Central memory CD8-positive, alpha-beta T cell (primary cell): Measurements from ENCODE around the gene TRAPPC2L.

ENCODE experiments used
- ATAC-seq: fragments of 150-1000 bp; cut with Tn5 transposase; replicated peaks from 2 replicates; pipeline ENCODE4 v1.10.0; 2022; ENCODE audit warnings: mild to moderate bottlenecking, moderate FRiP score, moderate number of reproducible peaks; ENCODE audit not compliant: poor library complexity, severe bottlenecking; ENCODE audit errors: extremely low read depth
- DNase-seq, 2 donors: peaks; one replicate each; pipeline ENCODE4 v3.0.0; 2021; ENCODE audit warnings: low spot score in 2 of 2
- H3K27ac Mint-ChIP-seq: one replicate; pipeline ENCODE4 v1.8.0; 2022; ENCODE audit warnings: low read depth, mild to moderate bottlenecking, moderate library complexity, mixed read lengths
- H3K27me3 Mint-ChIP-seq: one replicate; pipeline ENCODE4 v1.8.0; 2022; ENCODE audit warnings: mixed read lengths
- H3K36me3 Mint-ChIP-seq: one replicate; pipeline ENCODE4 v1.8.0; 2022; ENCODE audit warnings: mild to moderate bottlenecking, moderate library complexity, mixed read lengths; ENCODE audit not compliant: insufficient read depth
- H3K4me1 Mint-ChIP-seq: one replicate; pipeline ENCODE4 v1.8.0; 2022; ENCODE audit warnings: mixed read lengths
- H3K4me3 Mint-ChIP-seq: one replicate; pipeline ENCODE4 v1.8.0; 2022; ENCODE audit warnings: mild to moderate bottlenecking, moderate library complexity, mixed read lengths
- H3K9me3 Mint-ChIP-seq: one replicate; pipeline ENCODE4 v1.8.0; 2022; ENCODE audit warnings: mixed read lengths

Gene TRAPPC2L

GRCh38 chr16:88847654-88848053, 9.3 kb upstream of the TRAPPC2L start:
- DNase-seq (no peak), ATAC-seq (no peak)
- H3K27ac Mint-ChIP-seq = no peak overlapping the region
- peaks cover 8% of the 10 kb centered on the region for H3K4me1 Mint-ChIP-seq
- H3K27me3 Mint-ChIP-seq = no peaks in the 10 kb centered on the region
- H3K4me3 Mint-ChIP-seq = no peak overlapping the region
- peaks cover 6% of the 10 kb centered on the region for H3K36me3 Mint-ChIP-seq
- no peaks in the 10 kb centered on the region for H3K9me3 Mint-ChIP-seq

- H3K27ac Mint-ChIP-seq = no peak overlapping the region
- no peak overlapping the region for H3K4me3 Mint-ChIP-seq
- H3K4me1 Mint-ChIP-seq = peaks cover 9% of the 10 kb centered on the region
- no peaks in the 10 kb centered on the region for H3K27me3 Mint-ChIP-seq
- no peaks in the 10 kb centered on the region for H3K9me3 Mint-ChIP-seq
- DNase-seq = no peak
- peaks cover 6% of the 10 kb centered on the region for H3K36me3 Mint-ChIP-seq
- no peak for ATAC-seq
These were observed 8.4 kb upstream of the TRAPPC2L start for GRCh38 chr16:88848557-88848956.

DNA sequence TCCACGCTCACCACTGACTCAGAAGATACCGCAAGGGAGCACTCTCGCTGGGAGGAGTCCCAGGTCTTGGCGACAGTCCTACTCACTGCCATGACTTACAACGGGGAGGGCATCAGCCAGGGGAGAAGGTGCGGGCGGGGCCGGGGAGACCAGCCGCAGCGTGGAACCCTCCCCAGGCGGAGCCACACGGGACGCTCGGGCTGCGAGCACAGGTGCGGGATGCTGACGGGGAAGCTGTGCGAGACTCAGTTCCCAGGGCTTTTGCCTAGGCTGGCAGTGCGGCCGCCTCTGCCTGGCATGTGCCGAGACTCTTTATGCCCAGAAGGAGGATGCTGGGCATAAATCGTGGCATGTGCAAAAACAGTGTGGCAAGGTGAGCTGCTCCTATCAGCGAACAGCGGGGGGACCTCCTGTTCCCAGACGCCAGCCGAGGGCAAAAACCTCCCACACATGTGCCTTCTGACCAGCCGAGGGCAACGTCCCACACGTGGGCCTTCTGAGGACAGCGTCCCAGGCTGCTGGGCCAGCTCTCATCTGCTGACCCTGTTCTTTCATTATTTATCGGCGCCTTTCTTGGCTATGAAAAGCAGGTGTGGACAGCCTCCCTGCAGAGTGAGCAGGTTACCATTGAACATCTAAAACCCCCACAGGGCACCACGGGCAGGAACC, 6.3 kb upstream of the TRAPPC2L start:
- Mint-ChIP-seq H3K4me3 (no peak overlapping the region), H3K27ac (no peak overlapping the region)

DNA sequence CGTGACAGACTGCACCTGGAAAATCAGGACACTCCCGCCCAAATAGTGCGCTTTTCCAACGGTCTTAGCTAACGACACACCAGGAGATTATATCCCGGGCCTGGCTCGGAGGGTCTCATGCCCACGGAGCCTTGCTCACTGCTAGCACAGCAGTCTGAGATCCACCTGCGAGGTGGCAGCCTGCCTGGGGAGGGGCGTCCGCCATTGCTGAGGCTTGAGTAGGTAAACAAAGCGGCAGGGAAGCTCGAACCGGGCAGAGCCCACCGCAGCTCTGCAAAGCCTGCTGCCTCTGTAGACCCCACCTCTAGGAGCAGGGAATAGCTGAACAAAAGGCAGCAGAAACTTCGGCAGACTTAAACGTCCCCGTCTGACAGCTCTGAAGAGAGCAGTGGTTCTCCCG, 5.3 kb upstream of the TRAPPC2L start:
- H3K9me3 Mint-ChIP-seq = no peaks in the 10 kb centered on the region
- no peak overlapping the region for H3K4me3 Mint-ChIP-seq
- peaks cover 16% of the 10 kb centered on the region for H3K4me1 Mint-ChIP-seq
- peaks cover 9% of the 10 kb centered on the region for H3K36me3 Mint-ChIP-seq
- ATAC-seq (no peak), DNase-seq (no peak)
- H3K27me3 Mint-ChIP-seq = no peaks in the 10 kb centered on the region
- H3K27ac Mint-ChIP-seq = no peak overlapping the region

More for the DNA sequence above, 6.3 kb upstream of the TRAPPC2L start:
- Mint-ChIP-seq H3K36me3 (peaks cover 8% of the 10 kb centered on the region), H3K27me3 (no peaks in the 10 kb centered on the region), H3K4me1 (peaks cover 16% of the 10 kb centered on the region), H3K9me3 (no peaks in the 10 kb centered on the region)
- ATAC-seq (no peak), DNase-seq (no peak)

- DNase-seq (no peak), ATAC-seq (no peak)
- H3K27ac Mint-ChIP-seq = no peak overlapping the region
- peaks cover 19% of the 10 kb centered on the region for H3K36me3 Mint-ChIP-seq
- H3K27me3 Mint-ChIP-seq = no peaks in the 10 kb centered on the region
- H3K9me3 Mint-ChIP-seq = no peaks in the 10 kb centered on the region
- peaks cover 27% of the 10 kb centered on the region for H3K4me1 Mint-ChIP-seq
- H3K4me3 Mint-ChIP-seq = no peak overlapping the region
These were observed 3.5 kb upstream of the TRAPPC2L start for GRCh38 chr16:88853325-88853941.

- peak overlapping the region; percentile 99 for H3K4me3 Mint-ChIP-seq
- peak in 1 of 2 donors; percentile 18 for DNase-seq
- H3K36me3 Mint-ChIP-seq = peaks cover 19% of the 10 kb centered on the region
- peak; percentile 13 for ATAC-seq
- no peaks in the 10 kb centered on the region for H3K27me3 Mint-ChIP-seq
- peaks cover 30% of the 10 kb centered on the region for H3K4me1 Mint-ChIP-seq
- H3K27ac Mint-ChIP-seq = no peak overlapping the region
- H3K9me3 Mint-ChIP-seq = no peaks in the 10 kb centered on the region
These were observed 2.4 kb upstream of the TRAPPC2L start for GRCh38 chr16:88854306-88855111.

DNA sequence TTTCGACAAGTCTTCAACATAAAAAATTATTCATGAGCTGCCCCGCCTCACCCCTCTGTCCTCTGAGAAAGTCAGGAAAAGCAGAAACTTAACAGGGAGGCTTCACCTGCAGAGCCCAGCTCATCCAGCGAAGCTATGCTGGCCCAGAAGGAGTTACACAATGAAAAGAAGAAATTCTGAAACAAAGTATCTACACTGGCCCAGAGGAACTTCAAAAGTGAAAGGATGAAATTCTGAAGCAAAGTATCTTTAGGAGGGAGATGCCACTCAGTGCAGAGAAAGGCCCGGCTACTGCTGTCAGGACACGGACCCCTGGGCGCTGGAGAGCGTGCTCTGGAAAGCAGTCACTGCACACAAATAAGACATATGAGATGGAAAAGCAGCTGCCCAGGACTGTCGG, 1.8 kb upstream of the TRAPPC2L start:
- DNase-seq (no peak), ATAC-seq (no peak)
- Mint-ChIP-seq H3K27ac (peak overlapping the region; percentile 66), H3K36me3 (peaks cover 19% of the 10 kb centered on the region), H3K27me3 (no peaks in the 10 kb centered on the region), H3K4me3 (peak overlapping the region; percentile 99), H3K4me1 (peaks cover 30% of the 10 kb centered on the region), H3K9me3 (no peaks in the 10 kb centered on the region)

GRCh38 chr16:88855736-88856121, 1.2 kb upstream of the TRAPPC2L start:
- ATAC-seq (no peak), DNase-seq (no peak)
- peak overlapping the region; percentile 99 for H3K4me3 Mint-ChIP-seq
- peaks cover 30% of the 10 kb centered on the region for H3K4me1 Mint-ChIP-seq
- no peaks in the 10 kb centered on the region for H3K27me3 Mint-ChIP-seq
- H3K36me3 Mint-ChIP-seq = peaks cover 21% of the 10 kb centered on the region
- H3K9me3 Mint-ChIP-seq = no peaks in the 10 kb centered on the region
- H3K27ac Mint-ChIP-seq = peak overlapping the region; percentile 66

GRCh38 chr16:88856122-88856827, 652 bp upstream of the TRAPPC2L start:
- ATAC-seq (peak; percentile 50), DNase-seq (no peak)
- Mint-ChIP-seq H3K4me1 (peaks cover 30% of the 10 kb centered on the region), H3K9me3 (no peaks in the 10 kb centered on the region), H3K4me3 (peak overlapping the region; percentile 99), H3K36me3 (peaks cover 23% of the 10 kb centered on the region), H3K27ac (peak overlapping the region; percentile 94), H3K27me3 (no peaks in the 10 kb centered on the region)

DNA sequence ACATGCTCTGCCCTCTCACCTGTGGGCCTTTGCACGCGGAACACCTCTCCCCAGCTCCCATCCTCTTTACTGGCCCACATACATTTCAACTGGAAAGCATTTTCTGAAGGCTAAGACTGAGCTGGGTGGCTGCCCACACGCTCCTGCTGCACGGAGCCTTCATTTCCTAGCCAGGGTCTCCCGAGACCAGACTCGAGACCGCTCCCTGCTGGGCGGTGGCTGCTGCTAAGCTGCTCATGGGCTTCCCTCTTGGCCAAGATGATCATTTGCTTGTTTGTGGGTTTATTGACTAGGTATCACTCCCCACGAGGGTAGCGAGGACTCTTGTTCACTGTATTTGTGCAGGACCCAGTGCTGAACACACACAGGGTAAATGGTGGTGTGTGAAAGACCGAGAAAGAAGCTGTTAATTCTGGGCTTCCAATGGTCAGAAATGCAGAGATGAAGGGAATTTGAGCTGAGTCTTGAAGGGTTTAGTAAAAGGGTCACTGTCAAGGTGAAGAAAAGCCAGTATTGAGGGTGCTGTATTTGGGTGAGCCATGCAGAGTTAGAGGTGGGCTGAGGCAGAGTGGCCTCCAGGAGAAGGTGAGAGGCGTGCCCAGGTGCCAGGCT, 907 bp downstream of the TRAPPC2L start:
- Mint-ChIP-seq H3K4me1 (peaks cover 21% of the 10 kb centered on the region), H3K36me3 (peaks cover 26% of the 10 kb centered on the region), H3K9me3 (no peaks in the 10 kb centered on the region), H3K4me3 (peak overlapping the region; percentile 99), H3K27me3 (no peaks in the 10 kb centered on the region), H3K27ac (peak overlapping the region; percentile 94)
- ATAC-seq = peak; percentile 54
- peak; percentile 45 to 54 for DNase-seq

DNA sequence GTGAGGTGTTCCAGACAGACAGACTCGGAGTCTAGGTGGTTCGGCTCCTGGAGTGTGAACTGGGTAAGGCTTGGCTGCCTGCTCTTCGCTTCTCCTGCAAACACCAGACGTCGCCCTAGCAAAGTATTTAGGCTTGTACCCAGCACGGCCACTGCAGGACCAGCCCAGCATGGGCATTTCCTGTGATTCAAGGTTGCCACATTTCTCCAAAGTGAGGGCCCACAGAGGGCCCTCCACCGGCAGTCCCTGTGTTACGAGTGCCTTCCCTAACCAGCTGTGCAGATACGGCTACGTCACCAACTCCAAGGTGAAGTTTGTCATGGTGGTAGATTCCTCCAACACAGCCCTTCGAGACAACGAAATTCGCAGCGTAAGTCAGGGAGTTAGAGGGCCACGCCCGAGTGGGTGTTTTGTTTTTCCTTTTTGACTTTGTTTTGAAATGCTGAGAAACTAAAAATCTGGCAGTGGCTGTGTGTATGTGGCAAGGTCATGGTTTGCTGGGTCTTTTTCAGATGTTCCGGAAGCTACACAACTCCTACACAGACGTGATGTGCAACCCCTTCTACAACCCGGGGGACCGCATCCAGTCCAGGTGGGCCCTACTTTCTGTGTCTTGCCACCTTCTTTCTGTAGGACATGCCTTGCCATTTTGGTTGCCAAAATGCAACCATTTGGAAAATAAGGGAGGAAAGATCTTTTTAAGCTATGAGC, 2.6 kb downstream of the TRAPPC2L start:
- H3K9me3 Mint-ChIP-seq = no peaks in the 10 kb centered on the region
- ATAC-seq (no peak), DNase-seq (no peak)
- no peak overlapping the region for H3K27ac Mint-ChIP-seq
- H3K4me1 Mint-ChIP-seq = peaks cover 21% of the 10 kb centered on the region
- H3K4me3 Mint-ChIP-seq = no peak overlapping the region
- H3K27me3 Mint-ChIP-seq = no peaks in the 10 kb centered on the region
- H3K36me3 Mint-ChIP-seq = peaks cover 26% of the 10 kb centered on the region
